SU-DHL-6 (cell line): ENCODE measurements around the gene CRYGC.

ENCODE experiments used
- H2AFZ ChIP-seq: fragments of 200-600 bp; sonication (generic); 2 replicates; pipeline ENCODE4 v1.6.1; 2014; ENCODE audit warnings: low read depth, mild to moderate bottlenecking, moderate library complexity, mixed read lengths, antibody characterized with exemption, low read length; ENCODE audit not compliant: severe bottlenecking
- H3F3A ChIP-seq: fragments of 200-600 bp; shearing (Covaris generic); 2 replicates; pipeline ENCODE4 v1.6.0; 2016; ENCODE audit warnings: antibody characterized with exemption, mild to moderate bottlenecking; ENCODE audit not compliant: insufficient read depth
- H3K27ac ChIP-seq: fragments of 200-600 bp; sonication (generic); 2 replicates; pipeline ENCODE4 v1.5.1; 2016; ENCODE audit warnings: low read depth, mild to moderate bottlenecking, low read length, moderate library complexity, mixed read lengths
- H3K27me3 ChIP-seq: fragments of 200-600 bp; sonication (generic), shearing (Covaris generic); 2 replicates; pipeline ENCODE4 v1.6.0; 2014; ENCODE audit warnings: mild to moderate bottlenecking, low read length
- H3K36me3 ChIP-seq: fragments of 200-600 bp; sonication (generic); 2 replicates; pipeline ENCODE4 v1.6.1; 2014; ENCODE audit warnings: mild to moderate bottlenecking, low read length, mixed read lengths
- H3K4me2 ChIP-seq: fragments of 300-600, 200-600 bp; shearing (Covaris generic), sonication (generic); 2 replicates; pipeline ENCODE4 v1.6.0; 2014; ENCODE audit warnings: low read length, low read depth, mild to moderate bottlenecking; ENCODE audit not compliant: poor library complexity, severe bottlenecking
- H3K4me3 ChIP-seq: fragments of 200-600 bp; sonication (generic); 2 replicates; pipeline ENCODE4 v1.5.1; 2014; ENCODE audit warnings: antibody characterized with exemption, low read length, mild to moderate bottlenecking, mixed read lengths; ENCODE audit not compliant: insufficient read depth, poor library complexity, severe bottlenecking
- H3K79me2 ChIP-seq: fragments of 200-600 bp; sonication (generic); 2 replicates; pipeline ENCODE4 v1.6.1; 2014; ENCODE audit warnings: mild to moderate bottlenecking, low read length, moderate library complexity; ENCODE audit not compliant: insufficient read depth
- H3K9ac ChIP-seq: fragments of 200-600 bp; sonication (generic); 2 replicates; pipeline ENCODE4 v1.7.0; 2014; ENCODE audit warnings: mild to moderate bottlenecking, low read length
- H3K9me2 ChIP-seq: fragments of 200-600 bp; sonication (generic); replicated peaks from 2 replicates; pipeline ENCODE4 v1.6.1; 2014; ENCODE audit warnings: low read length; ENCODE audit not compliant: insufficient read depth
- H3K9me3 ChIP-seq: fragments of 200-600 bp; sonication (generic); 2 replicates; pipeline ENCODE4 v1.6.1; 2014; ENCODE audit warnings: low read length, mixed read lengths; ENCODE audit not compliant: insufficient read depth
- H4K20me1 ChIP-seq: fragments of 200-600 bp; sonication (generic); 2 replicates; pipeline ENCODE4 v1.6.1; 2014; ENCODE audit warnings: low read depth, mild to moderate bottlenecking, antibody characterized with exemption, low read length, moderate library complexity, mixed read lengths
- EZH2phosphoT487 ChIP-seq: fragments of 200-600 bp; sonication (generic), shearing (Covaris generic); conservative IDR thresholded peaks from 2 replicates; pipeline ENCODE4 v1.6.1; 2018; ENCODE audit warnings: mild to moderate bottlenecking, antibody characterized with exemption, low read length, moderate library complexity, mixed read lengths
- TF ChIP-seq, protein P1 (sequence below): fragments of 200-600 bp; sonication (generic); IDR thresholded peaks from one replicate; pipeline ENCODE4 v1.5.1; 2017; ENCODE audit warnings: antibody characterized with exemption, mild to moderate bottlenecking, low read length, moderate library complexity; ENCODE audit not compliant: insufficient read depth, poor library complexity, severe bottlenecking

Gene CRYGC

DNA sequence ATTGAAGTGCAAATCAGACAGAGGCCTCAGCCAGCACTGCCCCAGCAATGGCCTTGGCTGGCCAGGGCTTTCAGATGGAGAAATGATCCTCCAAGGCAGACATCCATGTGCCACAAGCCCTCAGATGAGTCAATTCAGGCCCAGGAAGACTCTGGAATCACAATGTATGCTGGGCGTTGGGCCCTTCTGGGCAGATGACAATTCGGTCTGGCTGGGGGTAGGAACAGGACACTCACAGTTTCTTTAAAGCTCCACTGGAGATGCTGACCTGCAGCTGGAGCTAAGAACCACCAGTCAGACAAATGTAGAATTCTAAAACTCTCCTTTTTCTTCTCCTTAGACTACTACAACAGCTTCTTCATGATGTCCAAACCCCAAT is 7.1 kb upstream of the CRYGC start:
- Histone ChIP-seq H3K27me3 (no peaks in the 10 kb centered on the region), H3K4me2 (no peak overlapping the region), H3K9me2 (no peaks in the 10 kb centered on the region), H3K36me3 (no peaks in the 10 kb centered on the region), H4K20me1 (no peaks in the 10 kb centered on the region), H3K27ac (no peak overlapping the region), H3K9me3 (no peaks in the 10 kb centered on the region), H3K4me3 (no peak overlapping the region), H3F3A (no peaks in the 10 kb centered on the region), H3K79me2 (no peaks in the 10 kb centered on the region), H2AFZ (no peak overlapping the region), H3K9ac (no peak overlapping the region)
- TF ChIP-seq, protein P1, sequence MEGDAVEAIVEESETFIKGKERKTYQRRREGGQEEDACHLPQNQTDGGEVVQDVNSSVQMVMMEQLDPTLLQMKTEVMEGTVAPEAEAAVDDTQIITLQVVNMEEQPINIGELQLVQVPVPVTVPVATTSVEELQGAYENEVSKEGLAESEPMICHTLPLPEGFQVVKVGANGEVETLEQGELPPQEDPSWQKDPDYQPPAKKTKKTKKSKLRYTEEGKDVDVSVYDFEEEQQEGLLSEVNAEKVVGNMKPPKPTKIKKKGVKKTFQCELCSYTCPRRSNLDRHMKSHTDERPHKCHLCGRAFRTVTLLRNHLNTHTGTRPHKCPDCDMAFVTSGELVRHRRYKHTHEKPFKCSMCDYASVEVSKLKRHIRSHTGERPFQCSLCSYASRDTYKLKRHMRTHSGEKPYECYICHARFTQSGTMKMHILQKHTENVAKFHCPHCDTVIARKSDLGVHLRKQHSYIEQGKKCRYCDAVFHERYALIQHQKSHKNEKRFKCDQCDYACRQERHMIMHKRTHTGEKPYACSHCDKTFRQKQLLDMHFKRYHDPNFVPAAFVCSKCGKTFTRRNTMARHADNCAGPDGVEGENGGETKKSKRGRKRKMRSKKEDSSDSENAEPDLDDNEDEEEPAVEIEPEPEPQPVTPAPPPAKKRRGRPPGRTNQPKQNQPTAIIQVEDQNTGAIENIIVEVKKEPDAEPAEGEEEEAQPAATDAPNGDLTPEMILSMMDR: no peak

DNA sequence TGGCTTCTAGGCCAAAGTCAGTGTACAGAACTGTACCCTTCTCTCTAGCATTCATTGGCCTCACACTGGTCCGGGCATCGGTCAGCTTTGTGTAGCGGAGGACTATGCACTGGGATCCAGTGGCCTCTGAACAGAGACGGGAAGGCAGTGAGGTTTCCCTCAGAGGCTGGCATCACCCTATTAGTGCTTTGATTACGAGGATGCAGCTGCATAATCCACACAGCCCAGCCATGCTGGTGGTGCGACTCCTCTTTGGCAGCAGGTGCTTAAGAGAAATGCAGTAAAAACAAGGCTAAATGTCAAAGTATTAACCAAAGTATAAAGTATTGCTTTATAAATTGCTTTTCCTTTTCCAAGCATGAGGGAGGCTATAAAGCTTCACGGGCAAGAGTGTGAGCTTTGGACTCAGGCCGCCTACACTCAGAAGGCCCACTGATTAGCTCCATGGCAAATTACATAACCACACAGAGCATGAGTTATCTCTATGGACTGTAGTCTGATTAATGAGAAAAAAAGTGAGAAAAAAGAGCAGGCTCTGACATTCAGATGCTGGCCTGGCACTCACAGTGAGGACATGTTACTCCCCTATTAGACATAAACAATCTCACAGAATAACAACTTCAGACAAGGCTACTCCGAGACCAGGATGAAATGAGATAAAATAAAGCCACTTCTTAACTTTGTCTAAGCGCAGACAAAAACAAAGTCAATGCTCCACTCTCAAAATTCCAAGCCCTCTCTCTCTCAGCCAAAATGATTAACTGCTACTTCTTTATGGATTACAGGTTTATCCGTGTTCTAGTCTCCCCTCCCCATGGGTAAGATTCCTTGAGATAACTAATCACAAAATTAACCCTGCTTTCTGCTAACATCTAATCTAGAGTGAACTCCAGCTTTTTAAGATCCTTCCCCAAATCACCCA is 6.4 kb upstream of the CRYGC start:
- Histone ChIP-seq H4K20me1 (no peaks in the 10 kb centered on the region), H3K9ac (no peak overlapping the region), H3K4me2 (no peak overlapping the region), H2AFZ (no peak overlapping the region), H3K79me2 (no peaks in the 10 kb centered on the region), H3K27ac (no peak overlapping the region), H3K9me2 (no peaks in the 10 kb centered on the region), H3K27me3 (no peaks in the 10 kb centered on the region), H3K4me3 (no peak overlapping the region), H3K9me3 (no peaks in the 10 kb centered on the region), H3K36me3 (no peaks in the 10 kb centered on the region), H3F3A (no peaks in the 10 kb centered on the region)
- TF ChIP-seq, protein P1: no peak
- TF ChIP-seq EZH2phosphoT487: no peak

DNA sequence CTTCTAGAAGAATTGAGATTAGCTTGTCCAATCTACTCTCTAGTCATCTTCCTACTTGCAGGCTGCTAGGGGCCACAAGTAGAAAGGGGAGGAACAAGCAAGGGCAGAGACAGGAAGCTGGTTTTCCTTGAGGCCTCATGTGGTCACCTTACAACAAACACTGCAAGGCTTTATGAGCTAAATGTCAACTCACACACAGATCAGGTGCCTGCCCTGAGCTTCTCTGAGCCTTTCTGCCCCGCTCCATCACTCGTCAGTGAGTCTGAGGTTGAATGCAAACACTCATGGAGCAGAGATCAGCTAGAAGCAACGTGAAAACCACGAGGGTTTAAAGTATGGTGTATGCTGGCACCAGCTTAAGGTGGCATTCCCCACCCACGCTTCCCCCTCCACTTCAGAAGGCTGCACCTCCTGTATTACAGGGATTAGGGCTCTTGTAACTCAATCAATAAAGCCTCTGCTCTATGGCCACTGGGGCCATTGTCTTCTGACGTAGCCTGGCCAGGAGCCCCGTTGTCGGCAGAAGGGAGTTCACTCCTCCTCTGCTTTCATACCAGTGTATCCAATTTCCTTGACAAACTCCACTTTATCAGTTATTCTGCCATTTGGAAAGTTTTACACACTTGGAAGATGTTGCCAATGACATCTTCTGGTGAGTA is 5.4 kb upstream of the CRYGC start:
- no peak overlapping the region for H3K27ac ChIP-seq
- TF ChIP-seq, protein P1: no peak
- no peak for TF ChIP-seq EZH2phosphoT487
- H3K4me3 ChIP-seq: no peak overlapping the region
- no peaks in the 10 kb centered on the region for H4K20me1 ChIP-seq
- H3K27me3 ChIP-seq: no peaks in the 10 kb centered on the region
- no peak overlapping the region for H3K4me2 ChIP-seq
- H3K36me3 ChIP-seq: no peaks in the 10 kb centered on the region
- H3K9me2 ChIP-seq: no peaks in the 10 kb centered on the region
- no peaks in the 10 kb centered on the region for H3F3A ChIP-seq
- H3K9ac ChIP-seq: no peak overlapping the region
- H3K79me2 ChIP-seq: no peaks in the 10 kb centered on the region
- H3K9me3 ChIP-seq: no peaks in the 10 kb centered on the region
- H2AFZ ChIP-seq: no peak overlapping the region
